NCI-H446 treated with DMSO at 0.1 percent for 48 hours (cell line): ENCODE results near the gene BMPR1A.
"Not testable (repeated sequence)": the region's sequence is repeated elsewhere in the genome, so short reads cannot be mapped to it uniquely, and the experiment has no call there.

ENCODE experiments used
- DNase-seq: peaks from one replicate; lab custom pipeline; 2025; lab: John Stamatoyannopoulos, UW

The BMPR1A gene

GRCh38 chr10:86941426-86941825 lies 185.0 kb downstream of the BMPR1A start:
- no peak for DNase-seq

DNA sequence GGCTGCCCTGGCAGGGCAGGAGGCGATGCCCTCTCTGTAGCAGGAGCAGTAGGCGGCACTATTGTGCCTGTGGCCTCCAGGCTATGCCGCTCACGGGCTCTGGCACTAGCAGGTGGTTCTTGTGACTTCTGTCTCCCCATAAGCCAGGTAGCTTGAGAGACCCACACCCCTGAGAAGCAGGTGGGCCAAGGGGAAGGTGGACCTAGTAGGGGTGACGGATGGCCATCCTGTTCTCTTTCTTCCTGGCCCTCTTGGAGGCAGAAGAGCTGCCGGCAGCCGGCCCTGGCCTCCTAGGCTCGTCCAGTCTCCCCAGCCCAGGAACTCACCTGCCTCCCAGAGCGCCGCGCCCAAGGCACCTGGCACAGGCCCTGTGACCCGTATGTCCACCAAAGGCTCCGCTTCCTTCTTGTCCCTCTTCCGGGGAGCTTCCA lies 185.6 kb downstream of the BMPR1A start:
- DNase-seq: no peak

GRCh38 chr10:86942441-86943315 lies 186.3 kb downstream of the BMPR1A start:
- no peak for DNase-seq

DNA sequence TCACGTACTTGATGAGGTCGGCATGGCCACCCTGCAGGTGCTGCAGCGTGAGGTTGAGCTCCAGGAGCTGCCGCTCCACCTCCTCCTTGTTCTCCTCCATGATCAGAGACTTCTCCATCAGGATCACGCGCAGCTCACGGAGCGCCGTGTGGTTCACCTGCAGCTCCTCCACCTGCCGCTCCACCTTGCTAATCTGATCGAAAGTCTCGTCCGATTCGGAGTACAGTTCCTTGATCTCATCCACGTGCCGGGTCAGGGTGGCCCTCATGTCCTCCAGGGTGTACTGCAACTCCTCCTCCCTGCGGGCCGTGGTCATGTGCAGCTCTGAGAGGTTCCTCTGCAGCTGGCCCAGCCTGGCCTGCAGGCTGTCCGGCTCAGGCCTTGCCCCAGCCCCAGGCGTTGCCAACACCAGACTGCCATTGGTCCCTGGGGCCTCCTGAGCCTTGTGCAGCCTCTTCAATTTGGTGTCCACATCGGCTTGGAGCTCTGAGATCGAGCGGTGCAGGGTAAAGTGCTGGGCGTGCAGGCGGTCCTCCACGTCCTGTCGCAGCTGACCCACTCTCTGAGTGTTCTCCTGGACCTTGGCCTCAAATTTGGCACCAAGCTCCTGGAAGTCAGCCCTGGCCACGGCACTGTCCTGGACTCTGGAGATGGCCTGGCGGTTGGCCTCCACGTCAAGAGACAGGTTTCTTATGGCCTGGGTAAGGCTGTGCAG lies 187.1 kb downstream of the BMPR1A start:
- DNase-seq: no peak

DNA sequence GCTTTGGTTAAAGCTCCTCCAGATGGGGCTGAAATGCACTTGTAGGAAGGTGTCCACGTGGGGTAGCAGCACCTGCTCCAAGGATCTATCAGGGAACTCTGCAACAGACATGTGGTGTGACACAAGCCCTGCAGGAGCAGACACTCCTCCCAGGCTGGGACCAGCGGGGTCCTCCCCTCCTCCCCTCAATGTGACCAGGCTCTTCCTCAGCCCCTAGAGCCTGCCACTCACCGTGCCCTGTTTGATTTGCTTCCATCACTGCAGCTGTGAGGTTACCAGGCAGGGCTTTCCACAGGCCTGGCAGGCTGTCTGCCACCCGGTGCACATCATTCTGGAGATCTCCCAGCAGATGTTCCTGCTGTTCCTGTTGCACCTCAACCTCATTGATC lies 187.6 kb downstream of the BMPR1A start:
- no peak for DNase-seq

DNA sequence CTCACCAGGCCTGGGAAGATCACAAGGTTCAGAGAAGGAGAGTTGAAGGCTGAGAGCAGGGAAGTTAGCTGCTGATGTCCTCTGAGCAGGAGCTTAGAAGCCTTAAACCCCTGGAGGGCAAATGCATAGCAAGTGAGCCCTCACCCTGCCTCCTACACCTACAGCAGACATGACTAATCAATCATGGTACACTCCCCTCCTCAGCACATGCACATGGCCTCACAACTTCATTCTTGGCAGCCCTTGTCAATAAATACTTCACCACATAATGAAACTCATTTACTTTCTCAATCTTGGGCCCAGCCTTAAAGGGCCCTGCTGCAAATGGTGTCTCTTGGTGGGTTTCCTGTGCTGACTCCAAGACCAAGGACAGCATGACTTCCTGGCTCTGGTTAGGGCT lies 188.1 kb downstream of the BMPR1A start:
- no peak for DNase-seq

DNA sequence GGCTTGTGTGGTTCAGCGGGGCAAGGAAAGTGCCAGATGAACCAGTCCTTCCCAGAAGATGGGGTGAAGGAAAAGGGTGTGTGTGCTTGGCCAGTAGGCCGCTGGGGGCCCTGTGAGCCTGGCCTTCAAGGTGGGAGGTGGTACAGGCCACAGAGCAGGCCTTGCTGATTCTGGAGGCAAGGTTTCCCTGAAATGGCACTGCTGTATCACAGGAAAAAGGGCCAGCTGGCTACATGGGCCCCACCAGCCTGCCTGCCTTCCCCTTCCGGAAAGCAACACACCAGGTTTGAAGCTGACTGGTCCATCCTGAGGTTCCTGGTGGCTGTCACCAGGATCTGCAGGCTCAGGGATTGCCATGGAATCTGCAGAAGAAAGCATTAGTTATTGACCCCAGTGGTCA lies 188.5 kb downstream of the BMPR1A start:
- no peak for DNase-seq

DNA sequence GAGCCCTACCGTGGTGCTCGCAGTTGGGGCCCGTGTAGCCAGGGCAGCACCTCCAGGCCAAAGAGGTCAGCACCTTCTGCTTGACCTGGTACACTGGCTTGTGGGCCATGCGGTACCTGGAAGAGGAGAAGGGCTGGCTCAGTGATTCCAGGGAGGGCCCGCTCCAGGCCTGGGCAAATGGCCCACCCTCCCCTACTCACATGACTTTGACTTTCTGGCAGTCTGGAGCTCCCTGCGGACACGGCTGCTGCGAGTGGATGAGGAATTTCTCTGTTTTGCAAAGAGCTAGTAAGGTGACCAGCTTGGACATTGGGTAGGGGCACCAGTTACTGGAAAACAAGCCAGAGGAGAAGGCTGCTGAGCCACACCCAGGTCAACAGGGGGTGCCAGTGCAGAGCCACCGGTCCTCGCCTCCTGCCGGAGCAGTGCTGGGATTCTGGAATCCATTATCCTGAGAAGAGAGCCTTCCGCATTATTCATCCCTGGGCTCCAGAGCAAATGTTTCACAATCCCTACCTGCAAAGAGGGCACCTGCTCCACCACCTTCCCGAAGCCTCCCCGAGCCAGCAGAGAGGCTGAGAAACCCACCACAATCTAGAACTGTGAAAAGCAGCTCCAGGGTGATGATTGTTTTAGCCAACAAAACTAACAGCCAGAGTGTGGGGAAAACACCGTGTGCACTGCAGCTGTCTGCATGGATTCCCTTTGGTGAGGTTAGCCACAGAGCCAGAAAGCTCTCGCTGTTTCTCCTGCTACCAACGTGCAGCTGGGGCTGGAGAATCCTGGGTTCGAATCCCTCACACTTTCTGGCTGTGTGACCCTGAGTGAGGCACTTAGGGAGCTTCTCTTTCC lies 189.2 kb downstream of the BMPR1A start:
- no peak for DNase-seq

GRCh38 chr10:86946213-86947155 lies 190.1 kb downstream of the BMPR1A start:
- no peak for DNase-seq

GRCh38 chr10:86947806-86948205 lies 191.4 kb downstream of the BMPR1A start:
- not testable (repeated sequence) for DNase-seq

GRCh38 chr10:86950349-86950748 lies 193.9 kb downstream of the BMPR1A start:
- no peak for DNase-seq

GRCh38 chr10:86951184-86951761 lies 194.9 kb downstream of the BMPR1A start:
- no peak for DNase-seq

GRCh38 chr10:86952106-86952505 lies 195.7 kb downstream of the BMPR1A start:
- DNase-seq: no peak

- not testable (repeated sequence) for DNase-seq
Observed at GRCh38 chr10:86952697-86953096, 196.3 kb downstream of the BMPR1A start.

GRCh38 chr10:86953747-86954680 lies 197.6 kb downstream of the BMPR1A start:
- DNase-seq: no peak

- DNase-seq: no peak
Observed at GRCh38 chr10:86954681-86955500, 198.5 kb downstream of the BMPR1A start.

DNA sequence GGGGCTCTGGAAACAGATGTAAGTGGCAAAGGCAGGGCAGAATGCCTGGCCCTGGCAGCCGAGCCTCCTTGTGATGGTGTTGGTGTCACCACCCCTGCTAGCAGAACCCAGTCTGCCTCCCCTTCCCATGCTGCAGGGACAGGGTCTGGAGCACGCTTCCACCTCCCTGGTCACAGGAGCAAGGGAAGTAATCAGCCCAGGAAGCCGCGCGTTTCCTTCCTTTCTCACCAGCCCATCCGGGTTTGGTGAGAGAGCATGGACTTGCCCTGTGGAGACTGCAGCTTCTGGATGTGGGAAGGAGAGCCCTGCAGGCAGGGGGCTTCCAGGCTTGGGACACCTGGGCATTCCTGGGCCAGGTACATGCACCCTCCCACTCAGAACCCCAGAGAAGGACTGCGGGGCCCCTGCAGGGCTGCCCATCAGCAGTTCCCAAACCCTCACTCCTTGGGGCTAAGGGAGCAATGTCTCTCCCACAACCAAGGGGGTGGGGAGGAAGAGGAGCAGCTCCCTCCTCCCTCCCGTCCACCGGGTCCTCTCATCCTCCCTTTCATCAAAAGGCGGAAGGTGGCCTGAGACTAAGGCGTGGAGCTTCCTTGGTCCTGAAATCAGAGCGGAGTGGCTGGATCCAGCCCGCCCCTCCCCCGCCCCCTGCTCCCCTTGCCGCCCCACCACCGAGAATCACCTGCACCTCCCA lies 199.2 kb downstream of the BMPR1A start:
- DNase-seq: no peak

DNA sequence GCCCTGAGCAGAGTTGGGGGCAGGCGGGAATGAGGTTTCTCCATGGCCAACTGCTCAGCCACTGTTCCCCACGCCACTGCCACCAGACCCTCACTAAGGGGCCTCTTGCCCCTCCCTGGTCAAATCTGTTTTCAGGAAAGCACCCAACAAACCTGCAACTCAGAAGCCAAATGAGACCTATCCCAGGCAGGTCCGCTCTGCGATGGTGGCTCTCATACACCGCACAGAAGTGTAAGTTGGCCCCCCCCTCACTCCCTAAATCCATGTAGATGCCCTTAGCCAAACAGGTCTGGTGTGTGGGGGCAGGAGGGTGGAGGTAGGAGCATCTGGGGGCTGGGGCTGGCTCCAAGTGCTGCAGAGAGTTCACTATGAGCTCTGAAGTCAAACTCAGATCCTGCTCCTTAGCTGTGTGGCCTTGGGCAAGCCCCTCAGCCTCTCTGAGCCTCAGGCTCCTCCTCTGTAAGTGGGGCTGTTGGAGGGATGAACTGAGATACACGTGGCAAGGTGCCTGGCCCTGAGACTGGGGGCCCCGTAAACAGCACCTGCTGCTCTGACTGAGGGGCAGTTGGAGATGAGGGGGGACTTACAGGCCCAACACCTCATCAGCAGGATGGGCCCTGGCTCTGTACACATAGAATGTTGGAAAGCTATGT lies 199.9 kb downstream of the BMPR1A start:
- DNase-seq: no peak
